Right renal cortex interstitium (tissue), 3 donors: ENCODE data around the gene PTPRG. TPM values are rescaled to one million over a fixed set of nuclear protein-coding genes. Genes with fewer than 3 reads are reported as not detected.
"Not testable (repeated sequence)": the region's sequence is repeated elsewhere in the genome, so short reads cannot be mapped to it uniquely, and the experiment has no call there.

Experiments
- DNase-seq, 3 donors: peaks; one replicate each; pipeline ENCODE4 v3.0.0-alpha.2; 2013; ENCODE audit warnings: low read depth in 3 of 3, low spot score in 2 of 3
- polyA plus RNA-seq, 3 donors: library from polyadenylated mRNA; unstranded; fragments of 120-200 nt; gene quantifications; one replicate each; pipeline ENCODE4 v1.2.1, GENCODE V29; 2013; ENCODE audit not compliant: insufficient read length in 3 of 3

The PTPRG gene
- 10 to 100 TPM; 87.3 to 97.7 (median 93.7) TPM for polyA plus RNA-seq

DNA sequence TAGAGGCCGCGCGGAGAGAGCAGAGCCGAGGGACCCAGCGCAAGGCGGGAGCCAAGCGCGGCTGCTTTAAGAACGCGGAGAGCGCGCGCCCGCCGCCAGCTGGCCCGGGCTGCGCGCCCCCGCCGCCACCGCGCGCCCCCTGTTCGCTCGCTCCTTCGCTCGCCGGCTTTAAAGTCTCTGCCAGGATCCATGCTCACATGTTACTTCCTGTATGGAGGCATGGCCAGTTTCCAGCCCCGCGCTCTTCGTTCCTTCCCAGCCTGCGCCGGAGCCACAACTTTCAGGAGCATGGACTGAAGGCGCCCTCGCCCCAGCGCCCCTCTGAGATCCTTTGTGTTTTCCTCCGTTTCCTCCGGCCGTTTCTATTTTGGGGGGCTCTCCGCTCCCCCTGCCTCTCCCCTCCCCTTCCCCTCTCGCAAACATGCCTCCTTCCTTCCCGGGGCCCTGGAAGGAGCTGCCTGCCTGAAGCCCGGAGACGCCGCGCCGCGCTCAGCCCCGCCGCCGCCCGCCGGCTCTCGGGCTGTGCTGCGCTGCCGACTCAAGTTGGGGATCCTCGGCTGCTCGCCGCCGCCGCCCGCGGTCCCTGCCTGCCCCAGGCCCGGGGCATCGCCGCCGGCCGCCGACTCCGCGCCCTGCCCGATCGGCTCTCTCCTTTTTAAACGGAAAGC, at the start of gene PTPRG:
Gene PTPRG (plus strand): TSS at position 198 of the 668 bp plus-strand sequence. CDS start 717 bp downstream, outside the sequence.
- peak; percentile 73 to 84 (median 82) for DNase-seq

GRCh38 chr3:61518590-61518989, 42.8 kb upstream of the PTPRG start:
- DNase-seq = no peak

DNA sequence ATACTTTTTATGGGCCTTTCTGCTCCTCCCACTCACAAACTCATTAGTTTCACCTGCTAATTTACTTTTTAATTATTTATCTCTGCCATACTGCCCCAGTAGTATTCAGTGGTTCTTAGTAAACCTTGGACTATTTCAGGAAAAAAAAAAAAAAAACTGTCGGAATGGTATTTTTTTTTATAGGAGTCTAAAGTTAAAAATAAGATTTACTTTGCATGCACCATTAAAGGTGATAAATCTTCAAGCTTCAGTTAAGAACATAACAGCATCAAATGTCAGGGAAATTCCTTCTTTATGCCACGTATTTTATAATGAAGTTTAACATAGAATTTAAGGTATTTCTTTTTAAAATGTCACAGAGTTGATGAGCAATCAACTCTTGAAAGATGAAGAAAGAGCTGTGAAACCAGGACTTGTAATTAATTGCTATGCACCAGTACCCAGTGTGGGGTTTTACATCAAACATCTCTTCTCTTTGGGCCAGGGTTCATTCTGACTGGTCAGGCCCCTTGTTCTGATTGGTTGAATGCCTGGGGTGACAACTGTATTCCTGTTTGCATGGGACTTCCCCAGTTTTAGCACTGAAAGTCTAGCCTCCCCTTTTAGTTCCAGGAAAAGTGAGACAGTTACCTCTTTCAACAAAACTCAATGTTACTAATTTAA, 40.3 kb upstream of the PTPRG start:
- DNase-seq = no peak

DNA sequence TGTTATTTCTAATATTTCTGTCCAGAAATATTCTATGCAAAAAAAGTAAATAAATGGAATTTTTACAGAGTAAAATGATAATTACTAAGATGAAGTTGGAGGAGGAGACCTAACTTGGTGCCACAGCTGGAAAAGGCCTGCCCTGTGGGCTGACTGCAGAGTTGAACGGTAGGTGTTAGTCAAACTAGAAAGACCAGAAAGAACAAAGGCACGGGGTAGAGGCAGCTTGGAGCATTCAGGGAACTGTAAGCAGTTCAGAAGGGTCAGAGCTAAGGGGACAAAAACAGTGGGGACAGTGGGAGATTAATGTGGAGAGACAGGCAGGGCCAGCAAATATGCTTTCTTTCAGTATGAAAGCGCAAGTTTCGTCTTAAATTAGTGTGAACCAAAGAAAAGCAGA, 39.3 kb upstream of the PTPRG start:
- DNase-seq = no peak

DNA sequence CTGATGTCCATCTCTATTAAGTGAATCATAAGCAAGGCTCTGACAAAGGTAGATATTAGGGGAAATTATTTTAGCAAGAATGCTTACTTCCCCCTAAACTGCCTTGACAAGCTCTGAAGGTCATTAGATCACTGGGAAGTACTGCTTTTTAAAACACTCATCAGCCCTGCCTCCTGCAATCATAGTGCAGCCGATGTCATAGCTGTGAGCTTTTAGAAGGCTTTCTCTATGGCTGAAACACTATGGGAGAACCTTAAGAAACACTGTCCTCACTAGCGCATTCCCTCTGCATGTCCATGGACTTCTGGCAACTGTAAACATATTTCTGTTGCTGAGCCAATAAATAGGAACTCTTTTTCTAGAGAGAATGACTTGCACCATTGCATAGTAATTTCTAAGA, 38.7 kb upstream of the PTPRG start:
- DNase-seq = no peak

DNA sequence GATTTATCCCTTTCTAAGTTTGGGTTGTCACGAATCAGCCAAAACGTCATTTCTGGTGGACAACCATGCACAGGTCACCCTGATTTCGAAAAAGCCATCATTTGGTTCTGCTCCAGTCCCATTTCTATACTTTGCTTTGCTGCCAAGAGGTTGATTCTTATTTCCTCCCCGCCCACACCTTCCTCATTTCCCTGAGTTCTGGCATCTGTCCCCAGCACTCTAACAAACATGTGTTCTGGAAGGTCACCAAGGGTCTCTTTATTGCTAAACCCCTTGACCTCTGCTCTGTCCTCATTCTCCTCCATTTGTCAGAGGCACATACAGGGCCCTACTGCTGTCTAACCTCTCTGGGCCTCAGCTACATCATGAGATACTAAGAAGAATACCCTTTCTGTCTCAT, 36.4 kb upstream of the PTPRG start:
- DNase-seq = no peak

DNA sequence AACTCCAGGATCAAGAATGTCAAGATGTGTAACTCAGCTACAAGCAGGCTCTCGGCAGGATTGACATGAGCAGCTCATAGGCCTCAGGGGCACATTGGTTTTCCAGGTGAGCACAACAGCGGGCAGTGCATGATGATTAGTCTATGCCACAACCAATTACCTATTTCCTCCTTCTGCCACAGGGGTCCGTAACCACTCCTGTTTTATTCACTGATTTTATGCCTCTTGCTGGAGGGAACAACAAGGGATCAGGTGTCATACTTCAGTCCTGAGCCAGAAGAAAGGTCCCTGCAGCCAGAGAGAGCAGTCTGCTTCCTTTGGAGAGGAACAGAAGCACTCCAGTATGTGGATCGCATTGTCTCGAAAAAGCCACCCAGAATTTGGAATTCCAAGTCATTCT, 35.1 kb upstream of the PTPRG start:
- DNase-seq = no peak

- DNase-seq = no peak
These were observed 34.4 kb upstream of the PTPRG start for GRCh38 chr3:61527011-61527410.

DNA sequence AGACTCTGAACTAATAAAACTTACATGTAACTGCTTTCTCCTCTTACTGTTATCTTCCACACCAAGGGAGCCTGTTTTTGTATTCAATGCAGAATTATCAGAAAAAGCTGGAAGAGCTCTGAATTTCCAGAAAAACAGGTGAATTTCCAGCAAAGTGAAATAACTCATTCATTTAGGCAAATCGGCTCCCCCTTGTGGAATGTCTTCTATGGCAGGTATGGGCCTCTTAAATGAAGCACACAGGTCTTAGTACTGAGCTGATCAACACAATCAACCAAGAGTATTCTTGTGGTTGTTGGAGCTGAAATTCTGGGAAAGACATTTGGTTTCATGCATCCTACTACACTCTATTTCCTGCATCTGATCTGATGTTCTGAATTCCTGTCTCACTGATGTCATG, 31.0 kb upstream of the PTPRG start:
- no peak for DNase-seq

DNA sequence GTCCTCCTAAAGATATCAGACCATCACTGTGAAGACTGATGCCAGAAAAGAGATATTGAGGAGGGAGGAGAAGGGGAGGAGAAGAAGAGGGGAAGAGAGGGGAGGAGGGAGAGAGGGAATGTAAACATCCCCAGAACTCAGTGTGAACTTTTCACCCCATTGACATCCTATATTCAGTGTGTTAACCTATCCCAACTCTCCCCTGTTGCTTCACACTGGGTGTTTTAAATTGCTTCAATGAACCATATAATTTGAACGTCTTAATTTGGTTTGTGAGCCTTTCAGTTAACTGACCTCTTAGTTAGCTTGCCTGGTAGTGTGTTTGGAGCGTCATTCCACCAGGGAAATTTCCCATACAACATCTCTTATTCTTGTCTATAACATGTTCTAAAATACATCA, 29.8 kb upstream of the PTPRG start:
- no peak for DNase-seq

DNA sequence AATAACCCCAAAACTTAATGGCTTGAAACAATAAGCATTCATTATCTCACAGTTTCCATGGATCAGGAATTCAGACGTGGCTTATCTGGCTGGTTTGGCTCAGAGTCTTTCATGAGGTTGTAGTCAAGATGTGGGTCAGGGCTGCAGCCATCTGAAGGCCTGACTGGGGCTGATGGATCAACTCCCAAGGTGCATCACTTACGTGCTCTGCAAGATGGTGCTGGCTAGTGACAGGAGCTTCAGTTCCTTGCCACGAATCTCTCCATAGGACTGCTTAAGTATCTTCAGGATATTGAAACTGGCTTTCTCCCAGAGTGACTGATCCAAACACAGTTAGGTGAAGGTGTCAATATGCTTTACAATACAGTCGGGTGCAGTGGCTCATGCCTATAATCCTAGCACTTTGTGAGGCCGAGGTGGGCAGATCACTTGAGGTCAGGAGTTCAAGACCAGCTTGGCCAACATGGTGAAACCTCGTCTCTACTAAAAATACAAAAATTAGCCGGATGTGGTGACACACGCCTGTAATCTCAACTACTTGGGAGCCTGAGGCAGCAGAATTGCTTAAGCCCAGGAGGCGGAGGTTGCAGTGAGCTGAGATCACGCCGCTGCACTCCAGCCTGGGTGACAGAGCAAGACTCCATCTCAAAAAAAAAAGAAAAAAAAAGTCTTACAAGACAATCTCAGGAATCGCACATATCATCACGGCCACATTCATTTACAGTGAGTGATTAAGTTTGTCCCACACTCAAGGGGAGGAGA, 28.5 kb upstream of the PTPRG start:
- no peak for DNase-seq

DNA sequence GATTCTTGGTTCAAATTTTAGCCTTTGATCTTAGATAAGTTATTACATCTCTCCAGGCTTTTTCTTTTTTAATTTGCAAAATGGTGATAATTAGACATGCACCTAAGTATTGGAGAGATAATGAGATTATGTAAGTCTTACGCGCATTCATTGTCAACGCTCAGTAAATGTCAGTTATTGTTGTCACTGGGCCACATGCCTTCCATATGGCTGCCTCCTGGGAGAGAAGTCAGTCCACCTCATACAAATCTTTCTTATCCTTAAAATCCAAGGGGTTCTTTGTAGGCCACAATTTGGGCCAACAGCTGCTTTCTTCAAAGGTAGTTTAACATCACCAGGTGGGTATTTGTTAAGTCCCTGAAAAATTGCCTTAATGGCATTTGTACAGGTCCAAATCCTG, 25.5 kb upstream of the PTPRG start:
- DNase-seq = no peak

- peak in 1 of 3 donors; percentile 65 for DNase-seq
These were observed 24.0 kb upstream of the PTPRG start for GRCh38 chr3:61537366-61537765.

- no peak for DNase-seq
These were observed 22.9 kb upstream of the PTPRG start for GRCh38 chr3:61538486-61538885.

DNA sequence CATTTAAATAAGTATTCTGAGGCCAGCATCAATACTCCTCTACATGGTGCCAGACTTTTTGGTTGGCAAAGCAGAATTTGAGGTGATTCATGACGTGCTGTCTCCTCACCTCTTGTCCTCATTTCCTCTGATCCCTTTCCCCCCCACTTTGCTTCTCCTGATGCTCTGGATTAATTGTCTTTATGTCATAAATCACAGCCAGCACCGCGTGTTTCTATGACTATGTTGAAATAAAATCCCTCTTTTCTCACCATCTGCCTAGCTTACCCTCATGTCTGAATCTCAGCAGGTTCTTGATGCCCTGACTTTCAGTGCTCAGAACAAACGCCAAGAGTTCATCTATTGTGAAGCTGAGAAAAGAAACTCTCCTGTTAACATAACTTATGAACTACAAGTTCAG, 19.7 kb upstream of the PTPRG start:
- no peak for DNase-seq

DNA sequence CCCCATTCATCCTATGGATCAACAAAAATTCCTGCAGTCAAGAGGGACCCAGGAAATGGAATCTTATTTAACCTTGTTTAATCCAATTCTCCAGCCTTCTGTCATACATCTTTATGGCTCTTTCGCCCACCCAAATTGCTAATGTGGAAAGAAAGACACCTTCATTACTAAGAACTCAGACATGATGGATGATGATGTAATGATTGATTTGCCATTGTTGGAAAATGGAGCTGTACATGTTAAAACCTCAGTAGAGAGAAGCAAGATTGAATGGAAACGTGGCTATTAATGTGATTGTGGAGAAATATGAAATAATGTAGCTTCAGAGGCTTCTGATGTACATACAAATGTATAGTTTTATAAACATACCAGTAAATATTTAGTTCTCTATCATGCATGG, 15.7 kb upstream of the PTPRG start:
- no peak for DNase-seq

DNA sequence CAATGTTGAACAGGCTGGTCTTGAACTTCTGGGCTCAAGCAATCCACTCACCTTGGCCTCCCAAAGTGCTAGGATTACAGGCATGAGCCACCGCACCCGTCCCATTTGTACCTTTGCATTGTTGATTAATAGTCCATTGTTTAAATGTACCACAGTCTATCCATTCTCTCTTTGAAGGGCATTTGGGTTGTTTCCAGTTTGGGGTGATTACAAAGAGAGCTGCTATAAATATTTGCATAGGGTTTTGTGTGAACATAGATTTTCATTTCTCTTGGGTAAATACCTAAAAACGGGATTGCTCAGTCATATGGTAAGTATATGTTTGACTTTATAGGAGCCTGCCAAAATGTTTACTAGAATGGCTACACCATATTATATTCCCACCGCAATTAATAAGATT, 13.7 kb upstream of the PTPRG start:
- no peak for DNase-seq

DNA sequence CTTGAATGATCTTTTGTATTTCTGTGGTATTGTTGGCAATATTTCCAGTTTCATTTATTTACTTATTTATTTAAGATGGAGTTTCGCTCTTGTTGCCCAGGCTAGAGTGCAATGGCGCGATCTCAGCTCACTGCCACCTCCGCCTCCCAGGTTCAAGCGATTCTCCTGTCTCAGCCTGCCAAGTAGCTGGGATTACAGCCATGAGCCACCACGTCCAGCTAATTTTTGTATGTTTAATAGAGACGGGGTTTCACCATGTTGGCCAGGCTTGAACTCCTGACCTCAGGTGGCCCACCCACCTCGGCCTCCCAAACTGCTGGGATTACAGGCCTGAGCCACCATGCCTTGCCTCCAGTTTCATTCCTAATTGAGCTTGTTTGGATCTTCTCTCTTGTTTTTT, 8.7 kb upstream of the PTPRG start:
- not testable (repeated sequence) for DNase-seq

GRCh38 chr3:61559136-61559731, 2.1 kb upstream of the PTPRG start:
- DNase-seq = no peak

- peak; percentile 81 to 85 (median 83) for DNase-seq
These were observed 626 bp upstream of the PTPRG start for GRCh38 chr3:61560517-61561373.
